Fibroblast of skin of left quadriceps (primary cell): ENCODE results near the gene GGACT.

ENCODE experiments used
- DNase-seq, 2 experiments: peaks; one replicate each; pipeline ENCODE4 v3.0.0-alpha.2; 2013; ENCODE audit warnings: low read depth in 2 of 2

Gene GGACT

GRCh38 chr13:100547791-100548201 is 40.8 kb downstream of the GGACT start:
- no peak for DNase-seq

GRCh38 chr13:100546713-100547405 is 41.7 kb downstream of the GGACT start:
- no peak for DNase-seq

GRCh38 chr13:100545684-100546061 is 42.9 kb downstream of the GGACT start:
- no peak for DNase-seq

- DNase-seq = no peak
Measured at GRCh38 chr13:100544866-100545683, 43.5 kb downstream of the GGACT start.

GRCh38 chr13:100543872-100544602 is 44.6 kb downstream of the GGACT start:
- DNase-seq = no peak

GRCh38 chr13:100542826-100543156 is 45.8 kb downstream of the GGACT start:
- DNase-seq = peak; percentile 26 to 33

- no peak for DNase-seq
Measured at GRCh38 chr13:100541897-100542825, 46.4 kb downstream of the GGACT start.

- DNase-seq = no peak
Measured at GRCh38 chr13:100540621-100541020, 48.0 kb downstream of the GGACT start.

GRCh38 chr13:100537951-100538462 is 50.6 kb downstream of the GGACT start:
- no peak for DNase-seq

- no peak for DNase-seq
Measured at GRCh38 chr13:100537486-100537885, 51.1 kb downstream of the GGACT start.

- no peak for DNase-seq
Measured at GRCh38 chr13:100536643-100537180, 51.9 kb downstream of the GGACT start.

- no peak for DNase-seq
Measured at GRCh38 chr13:100535426-100536135, 53.0 kb downstream of the GGACT start.

- DNase-seq = no peak
Measured at GRCh38 chr13:100534911-100535310, 53.7 kb downstream of the GGACT start.

- no peak for DNase-seq
Measured at GRCh38 chr13:100534147-100534843, 54.3 kb downstream of the GGACT start.

- no peak for DNase-seq
Measured at GRCh38 chr13:100533588-100534041, 55.0 kb downstream of the GGACT start.

- DNase-seq = no peak
Measured at GRCh38 chr13:100532836-100533435, 55.7 kb downstream of the GGACT start.

- no peak for DNase-seq
Measured at GRCh38 chr13:100532090-100532766, 56.4 kb downstream of the GGACT start.

- DNase-seq = no peak
Measured at GRCh38 chr13:100530671-100531213, 57.8 kb downstream of the GGACT start.
